BJ (cell line): ENCODE data around the gene CRIM1. TPM values are rescaled to one million over a fixed set of nuclear protein-coding genes. Genes with fewer than 3 reads are reported as not detected.

Experiments
- CTCF ChIA-PET: fragments of 350-600 bp; formaldehyde crosslinking; extraction: SDS; loops from one replicate; lab custom pipeline; 2021; ENCODE audit warnings: antibody characterized with exemption, inconsistent platforms; lab: Yijun Ruan, JAX
- POLR2A ChIA-PET: fragments of 300-600 bp; sonication (Branson Sonifier 250); formaldehyde crosslinking; extraction: SDS; loops from one replicate; lab custom pipeline; 2021; ENCODE audit warnings: antibody characterized with exemption; lab: Charles Lee
- DNase-seq: peaks from one replicate; pipeline ENCODE4 v3.0.0-alpha.2; 2011; ENCODE audit warnings: low read depth
- H3K27me3 ChIP-seq: 2 replicates; pipeline ENCODE4 v1.6.0; 2011; ENCODE audit warnings: low read length; ENCODE audit not compliant: control insufficient read depth, insufficient read depth
- H3K36me3 ChIP-seq: 2 replicates; pipeline ENCODE4 v1.5.1; 2011; ENCODE audit warnings: low read length; ENCODE audit not compliant: control insufficient read depth, insufficient read depth
- H3K4me3 ChIP-seq: 2 replicates; pipeline ENCODE4 v1.5.1; 2011; ENCODE audit warnings: low read depth, mild to moderate bottlenecking, control low read depth, low read length
- CTCF ChIP-seq: IDR thresholded peaks from 2 replicates; pipeline ENCODE4 v1.5.1; 2011; ENCODE audit warnings: low read depth, mild to moderate bottlenecking, control low read depth, inconsistent platforms, low read length, moderate library complexity; ENCODE audit not compliant: insufficient read depth
- polyA plus RNA-seq: library from polyadenylated mRNA; depleted of rRNA; stranded (reverse); fragments of >200 nt; gene quantifications from 2 replicates; pipeline ENCODE4 v1.2.3, GENCODE V29; 2011

The CRIM1 gene
- polyA plus RNA-seq, 1 experiment, result 729 TPM

- no peak for DNase-seq
- ChIA-PET CTCF (interaction anchor here (0.7 kb wide), 1 partner anchor 9 kb away, joined by 5 read pairs; no protein-coding TSS in a partner anchor), POLR2A (no interaction called here)
- TF ChIP-seq CTCF, result no peak
- H3K27me3 ChIP-seq, result no peaks in the 10 kb centered on the region
- no peak overlapping the region for H3K4me3 ChIP-seq
- H3K36me3 ChIP-seq, result peaks cover 5% of the 10 kb centered on the region
Measured at GRCh38 chr2:36405183-36405582, 49.6 kb downstream of the CRIM1 start.

GRCh38 chr2:36406296-36406695 lies 50.7 kb downstream of the CRIM1 start:
- no peak for TF ChIP-seq CTCF
- CTCF ChIA-PET, result no interaction called here
- DNase-seq, result no peak
- peaks cover 5% of the 10 kb centered on the region for H3K36me3 ChIP-seq
- no peak overlapping the region for H3K4me3 ChIP-seq
- no peaks in the 10 kb centered on the region for H3K27me3 ChIP-seq
- POLR2A ChIA-PET, result no interaction called here

- H3K4me3 ChIP-seq, result no peak overlapping the region
- DNase-seq, result no peak
- ChIA-PET CTCF (no interaction called here), POLR2A (no interaction called here)
- H3K36me3 ChIP-seq, result peaks cover 4% of the 10 kb centered on the region
- no peaks in the 10 kb centered on the region for H3K27me3 ChIP-seq
- TF ChIP-seq CTCF, result no peak
Measured at GRCh38 chr2:36407413-36407812, 51.8 kb downstream of the CRIM1 start.

- CTCF ChIA-PET, result interaction anchor here (1.1 kb wide), 1 partner anchor 35 kb away, joined by 3 read pairs; no protein-coding TSS in a partner anchor
- Histone ChIP-seq H3K4me3 (no peak overlapping the region), H3K36me3 (peaks cover 4% of the 10 kb centered on the region), H3K27me3 (no peaks in the 10 kb centered on the region)
- TF ChIP-seq CTCF, result no peak
- POLR2A ChIA-PET, result no interaction called here
- DNase-seq, result no peak
Measured at GRCh38 chr2:36408198-36408703, 52.7 kb downstream of the CRIM1 start.

GRCh38 chr2:36409335-36409734 lies 53.8 kb downstream of the CRIM1 start:
- no peak for TF ChIP-seq CTCF
- CTCF ChIA-PET, result interaction anchor here (0.6 to 1.1 kb wide), 3 partner anchors 29 to 253 kb away, joined by 3 to 4 read pairs (median 3); no protein-coding TSS in a partner anchor
- Histone ChIP-seq H3K36me3 (peaks cover 4% of the 10 kb centered on the region), H3K4me3 (no peak overlapping the region), H3K27me3 (no peaks in the 10 kb centered on the region)
- POLR2A ChIA-PET, result no interaction called here
- no peak for DNase-seq
